Motor neuron (in vitro differentiated cells): ENCODE data around the gene MANBA. TPM values are rescaled to one million over a fixed set of nuclear protein-coding genes. Genes with fewer than 3 reads are reported as not detected.

Experiments
- ATAC-seq, 8 experiments: fragments of 200-7000 bp; cut with Tn5 transposase; replicated peaks in 6 of 8; 2 replicates each; pipeline ENCODE4 v1.8.0; 2021; ENCODE audit warnings: mild to moderate bottlenecking in 8 of 8, moderate library complexity in 8 of 8
- H3K27ac ChIP-seq, 2 donors: fragments of 250-450 bp; sonication (Bioruptor Pico); 2 replicates each; pipeline ENCODE4 v1.9.0; 2021; ENCODE audit warnings: antibody characterized with exemption in 2 of 2, mild to moderate bottlenecking in 2 of 2, moderate library complexity in 1 of 2
- H3K4me1 ChIP-seq, 2 donors: fragments of 250-450 bp; sonication (Bioruptor Pico); replicated peaks in 1 of 2; 2 replicates each; pipeline ENCODE4 v1.6.1; 2021; ENCODE audit warnings: antibody characterized with exemption in 2 of 2, mild to moderate bottlenecking in 2 of 2, moderate library complexity in 1 of 2
- H3K4me3 ChIP-seq, 5 donors: fragments of 250-450 bp; sonication (Bioruptor Pico); 2 replicates each; pipeline ENCODE4 v1.9.0; 2021; ENCODE audit warnings: antibody characterized with exemption in 5 of 5, mild to moderate bottlenecking in 5 of 5, moderate library complexity in 4 of 5
- WGBS, 10 experiments: fragments of 450-650 bp; shearing (Covaris generic); methylation state at CpG; one replicate each; pipeline ENCODE4 v1.0.0; 2022; 5-methylcytosine and 5-hydroxymethylcytosine counted together
- in situ Hi-C, 9 experiments: fragments of 400-800 bp; cut with MboI; loops; one replicate each; pipeline ENCODE4 v1.15.0; 2021; ENCODE audit warnings: low sequenced_read_pairs in 9 of 9, low pct_unique_long_range_greater_than_20kb in 2 of 9; ENCODE audit not compliant: unreplicated experiment in 9 of 9
- total RNA-seq, 8 experiments: library from RNA; unstranded; fragments of 300-600 nt; gene quantifications; 2 replicates each; pipeline versions ENCODE4 v1.2.3 to v1.2.4, GENCODE V29; 2022

MANBA gene
- total RNA-seq: 10 to 100 TPM in 7 of 8 experiments, 1 to 10 TPM in 1; 8.9 to 39.1 (median 21.8) TPM

- WGBS, 10 experiments: 0% methylated on average over 2 to 10 of the region's 60 CpGs; no CpG with 5 or more reads in 6 of the 10 experiments
- peak within 1 kb of the TSS; percentile 69 to 88 (median 71) for H3K4me3 ChIP-seq
- H3K4me1 ChIP-seq: peaks cover 4 to 9% of the 10 kb centered on the region in 2 donors
- in situ Hi-C loops: no loop called here
- ATAC-seq: peak; percentile 92 to 96 (median 94)
- peak within 1 kb of the TSS; percentile 42 to 54 for H3K27ac ChIP-seq
These were observed at the start of gene MANBA for GRCh38 chr4:102760645-102761295. TSS of gene MANBA (minus strand) at chr4:102760968. CDS start at chr4:102760894, 74 bp downstream.

- H3K4me3 ChIP-seq: no peak overlapping the region
- no peak overlapping the region for H3K27ac ChIP-seq
- 48 to 100% (median 97%) methylated on average over 1 to 2 of the region's 2 CpGs; no CpG with 5 or more reads in 2 of the 10 experiments for WGBS, 10 experiments
- in situ Hi-C loops: no loop called here
- no peak for ATAC-seq
- no peaks in the 10 kb centered on the region for H3K4me1 ChIP-seq
These were observed 48.9 kb upstream of the MANBA start for GRCh38 chr4:102809691-102810090.

- 33 to 100% (median 93%) methylated on average over 1 to 3 of the region's 3 CpGs for WGBS, 10 experiments
- H3K4me3 ChIP-seq: no peak overlapping the region
- H3K4me1 ChIP-seq: no peaks in the 10 kb centered on the region
- H3K27ac ChIP-seq: no peak overlapping the region
- ATAC-seq: peak in 3 of 8 experiments; percentile 6 to 66 (median 25)
- in situ Hi-C loops: no loop called here
These were observed 48.4 kb upstream of the MANBA start for GRCh38 chr4:102809190-102809589.

- in situ Hi-C loops: no loop called here
- no peak overlapping the region for H3K4me3 ChIP-seq
- no peak overlapping the region for H3K27ac ChIP-seq
- no peaks in the 10 kb centered on the region for H3K4me1 ChIP-seq
- ATAC-seq: no peak
- WGBS, 10 experiments: 50 to 100% (median 100%) methylated on average over 1 to 2 of the region's 2 CpGs; no CpG with 5 or more reads in 1 of the 10 experiments
These were observed 47.2 kb upstream of the MANBA start for GRCh38 chr4:102808009-102808408.

GRCh38 chr4:102807345-102807744, 46.6 kb upstream of the MANBA start:
- no peak overlapping the region for H3K4me3 ChIP-seq
- H3K4me1 ChIP-seq: no peaks in the 10 kb centered on the region
- no peak overlapping the region for H3K27ac ChIP-seq
- 0 to 100% (median 72%) methylated on average over 1 of the region's 1 CpG; no CpG with 5 or more reads in 4 of the 10 experiments for WGBS, 10 experiments
- ATAC-seq: no peak
- in situ Hi-C loops: no loop called here

- 83 to 100% (median 92%) methylated on average over 1 to 2 of the region's 2 CpGs for WGBS, 10 experiments
- H3K4me3 ChIP-seq: no peak overlapping the region
- no peak overlapping the region for H3K27ac ChIP-seq
- H3K4me1 ChIP-seq: peaks cover 0 to 5% of the 10 kb centered on the region in 2 donors
- ATAC-seq: no peak
- in situ Hi-C loops: no loop called here
These were observed 39.0 kb upstream of the MANBA start for GRCh38 chr4:102799816-102800215.

- H3K27ac ChIP-seq: no peak overlapping the region
- peaks cover 0 to 5% of the 10 kb centered on the region in 2 donors for H3K4me1 ChIP-seq
- in situ Hi-C loops: no loop called here
- 83 to 100% (median 94%) methylated on average over 1 to 2 of the region's 2 CpGs; no CpG with 5 or more reads in 2 of the 10 experiments for WGBS, 10 experiments
- H3K4me3 ChIP-seq: no peak overlapping the region
- ATAC-seq: no peak
These were observed 34.2 kb upstream of the MANBA start for GRCh38 chr4:102794999-102795398.

- no peak overlapping the region for H3K27ac ChIP-seq
- in situ Hi-C loops: no loop called here
- peaks cover 0 to 5% of the 10 kb centered on the region in 2 donors for H3K4me1 ChIP-seq
- 57 to 100% (median 83%) methylated on average over 1 to 2 of the region's 2 CpGs; no CpG with 5 or more reads in 3 of the 10 experiments for WGBS, 10 experiments
- no peak for ATAC-seq
- no peak overlapping the region for H3K4me3 ChIP-seq
These were observed 31.7 kb upstream of the MANBA start for GRCh38 chr4:102792361-102792936.

- 57 to 100% (median 83%) methylated on average over 1 to 6 of the region's 7 CpGs; no CpG with 5 or more reads in 1 of the 10 experiments for WGBS, 10 experiments
- H3K4me1 ChIP-seq: peaks cover 0 to 3% of the 10 kb centered on the region in 2 donors
- H3K27ac ChIP-seq: no peak overlapping the region
- no peak overlapping the region for H3K4me3 ChIP-seq
- in situ Hi-C loops: no loop called here
- no peak for ATAC-seq
These were observed 30.6 kb upstream of the MANBA start for GRCh38 chr4:102791318-102791835.

GRCh38 chr4:102789317-102789717, 28.5 kb upstream of the MANBA start:
- H3K27ac ChIP-seq: no peak overlapping the region
- no peak overlapping the region for H3K4me3 ChIP-seq
- H3K4me1 ChIP-seq: no peaks in the 10 kb centered on the region
- ATAC-seq: peak in 1 of 8 experiments; percentile 9
- in situ Hi-C loops: no loop called here
- WGBS, 10 experiments: 32 to 100% (median 96%) methylated on average over 1 to 3 of the region's 3 CpGs; no CpG with 5 or more reads in 1 of the 10 experiments

- in situ Hi-C loops: no loop called here
- Histone ChIP-seq H3K4me3 (no peak overlapping the region), H3K27ac (no peak overlapping the region), H3K4me1 (no peaks in the 10 kb centered on the region)
- WGBS, 10 experiments: 73 to 100% (median 98%) methylated on average over 1 to 3 of the region's 3 CpGs
- ATAC-seq: no peak
These were observed 27.2 kb upstream of the MANBA start for GRCh38 chr4:102787944-102788343.

GRCh38 chr4:102787096-102787881, 26.5 kb upstream of the MANBA start:
- H3K4me1 ChIP-seq: no peaks in the 10 kb centered on the region
- H3K4me3 ChIP-seq: no peak overlapping the region
- no peak overlapping the region for H3K27ac ChIP-seq
- WGBS, 10 experiments: 86 to 100% (median 97%) methylated on average over 3 to 7 of the region's 7 CpGs
- in situ Hi-C loops: no loop called here
- peak in 6 of 8 experiments; percentile 34 to 95 (median 72) for ATAC-seq

- no peaks in the 10 kb centered on the region for H3K4me1 ChIP-seq
- no peak overlapping the region for H3K4me3 ChIP-seq
- ATAC-seq: no peak
- no peak overlapping the region for H3K27ac ChIP-seq
- 60 to 80% (median 61%) methylated on average over 1 of the region's 1 CpG; no CpG with 5 or more reads in 6 of the 10 experiments for WGBS, 10 experiments
- in situ Hi-C loops: no loop called here
These were observed 25.5 kb upstream of the MANBA start for GRCh38 chr4:102786279-102786678.
